Activated CD4-positive, alpha-beta T cell treated with anti-CD3 and anti-CD28 coated beads, Interleukin-2, amount 10 ng/mL, durations not matched to agents 7 days and 5 days (primary cell): Measurements from ENCODE around the gene COL15A1. TPM values are rescaled to one million over a fixed set of nuclear protein-coding genes. Genes with fewer than 3 reads are reported as not detected.
A peak's percentile ranks its signal among the peaks of the same experiment; 100 is the strongest.

Experiments
- CTCF ChIA-PET: fragments of 350-600 bp; sonication (Branson Sonifier 250); formaldehyde crosslinking; loops from one replicate; lab custom pipeline; 2021; ENCODE audit warnings: antibody characterized with exemption; lab: Charles Lee
- POLR2A ChIA-PET: fragments of 350-600 bp; sonication (Branson Sonifier 250); formaldehyde crosslinking; loops from one replicate; lab custom pipeline; 2021; ENCODE audit warnings: antibody characterized with exemption; lab: Charles Lee
- DNase-seq: peaks from one replicate; pipeline ENCODE4 v3.0.0-alpha.2; 2020
- H3K27ac Mint-ChIP-seq: one replicate; pipeline ENCODE4 v1.8.0; 2021; ENCODE audit warnings: mild to moderate bottlenecking, moderate library complexity, mixed read lengths
- H3K27me3 Mint-ChIP-seq: one replicate; pipeline ENCODE4 v1.8.0; 2021; ENCODE audit warnings: mixed read lengths
- H3K36me3 Mint-ChIP-seq: one replicate; pipeline ENCODE4 v1.8.0; 2021; ENCODE audit warnings: low read depth, mixed read lengths
- H3K4me1 Mint-ChIP-seq: one replicate; pipeline ENCODE4 v1.8.0; 2021; ENCODE audit warnings: mixed read lengths
- H3K4me3 Mint-ChIP-seq: one replicate; pipeline ENCODE4 v1.8.0; 2021; ENCODE audit warnings: mild to moderate bottlenecking, moderate library complexity, mixed read lengths
- H3K9me3 Mint-ChIP-seq: one replicate; pipeline ENCODE4 v1.8.0; 2021; ENCODE audit warnings: mixed read lengths
- total RNA-seq, 2 experiments: library from RNA; stranded (reverse); gene quantifications; one replicate each; pipeline ENCODE4 v1.2.3, GENCODE V29; 2021

Gene COL15A1
- total RNA-seq, 2 experiments from 2014 or later, result 0.07 to 0.12 TPM

DNA sequence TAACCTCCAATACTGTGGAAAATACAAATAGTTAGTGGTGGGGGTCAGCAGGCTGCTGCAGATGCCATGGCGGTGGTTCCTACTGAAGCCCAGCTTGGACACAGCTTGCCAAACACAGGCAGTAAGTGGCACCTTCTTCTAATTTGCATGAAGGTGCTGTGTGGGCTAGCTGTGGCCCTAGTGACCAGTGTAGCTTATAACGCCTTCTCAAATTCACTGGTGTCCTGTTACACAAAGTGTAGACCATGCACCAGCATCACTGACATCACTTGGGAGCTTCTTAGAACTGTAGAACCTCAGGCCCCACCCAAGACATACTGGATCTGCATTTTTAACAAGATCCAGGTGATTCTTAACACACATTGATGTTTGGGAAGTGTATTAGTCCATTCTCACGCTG is 102.4 kb downstream of the COL15A1 start:
- POLR2A ChIA-PET, result no interaction called here
- no peak for DNase-seq
- Mint-ChIP-seq H3K27me3 (peaks cover 3% of the 10 kb centered on the region), H3K36me3 (peaks cover 12% of the 10 kb centered on the region), H3K4me3 (no peak overlapping the region), H3K4me1 (peaks cover 26% of the 10 kb centered on the region), H3K27ac (no peak overlapping the region), H3K9me3 (peaks cover 14% of the 10 kb centered on the region)
- CTCF ChIA-PET, result interaction anchor here (0.6 to 2.6 kb wide), 3 partner anchors 9 to 159 kb away, joined by 4 to 9 read pairs (median 6); no protein-coding TSS in a partner anchor

DNA sequence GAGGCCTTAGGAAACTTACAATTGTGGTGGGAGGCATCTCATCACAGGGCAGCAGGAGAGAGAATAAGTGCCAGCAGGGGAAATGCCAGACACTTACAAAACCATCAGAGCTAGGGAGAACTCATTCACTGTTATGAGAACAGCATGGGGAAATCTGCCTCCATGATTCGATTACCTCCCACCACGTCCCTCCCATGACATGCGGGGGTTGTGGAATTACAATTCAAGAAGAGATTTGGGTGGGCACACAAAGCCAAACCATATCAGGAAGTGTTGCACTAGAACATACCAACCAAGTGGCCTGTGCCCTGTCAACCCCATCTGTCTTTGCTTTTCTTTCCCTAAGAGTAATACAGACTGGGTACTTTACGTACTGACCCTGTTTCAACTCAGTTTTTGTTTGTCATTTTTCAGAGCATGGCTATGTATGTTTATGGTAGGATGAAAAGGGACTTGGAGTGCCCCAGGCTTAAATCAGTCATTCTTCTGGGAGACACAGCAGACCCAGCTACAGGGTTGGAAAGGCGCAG is 102.9 kb downstream of the COL15A1 start:
- peaks cover 14% of the 10 kb centered on the region for H3K9me3 Mint-ChIP-seq
- peaks cover 3% of the 10 kb centered on the region for H3K27me3 Mint-ChIP-seq
- DNase-seq, result no peak
- H3K4me1 Mint-ChIP-seq, result peaks cover 21% of the 10 kb centered on the region
- no peak overlapping the region for H3K4me3 Mint-ChIP-seq
- no peak overlapping the region for H3K27ac Mint-ChIP-seq
- ChIA-PET CTCF (interaction anchor here (0.6 to 2.6 kb wide), 3 partner anchors 8 to 72 kb away, joined by 3 to 9 read pairs (median 6); no protein-coding TSS in a partner anchor), POLR2A (no interaction called here)
- H3K36me3 Mint-ChIP-seq, result peaks cover 12% of the 10 kb centered on the region

DNA sequence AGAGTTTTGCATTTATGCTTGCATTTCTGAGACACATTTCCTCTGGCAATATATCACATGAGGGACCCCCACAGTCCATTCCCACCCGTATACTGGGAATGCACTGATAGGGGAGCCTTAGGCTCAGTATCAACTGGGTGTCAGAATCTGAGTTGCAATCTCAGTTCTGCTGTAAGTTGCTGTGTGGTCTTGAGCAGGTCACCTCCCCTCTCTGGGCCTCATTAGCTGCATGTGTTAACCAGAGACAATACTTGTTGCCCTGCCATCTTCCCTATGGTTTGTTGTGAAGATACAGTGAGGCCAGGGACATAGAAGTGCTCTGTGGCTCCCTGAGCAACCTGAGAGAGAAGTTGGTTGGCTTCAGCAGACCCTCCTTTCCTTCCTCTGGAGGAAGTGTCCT is 105.5 kb downstream of the COL15A1 start:
- ChIA-PET POLR2A (no interaction called here), CTCF (interaction anchor here (1.2 to 1.8 kb wide), 3 partner anchors 10 to 26 kb away, joined by 4 to 13 read pairs (median 6); no protein-coding TSS in a partner anchor)
- Mint-ChIP-seq H3K4me3 (no peak overlapping the region), H3K27me3 (no peaks in the 10 kb centered on the region), H3K27ac (peak overlapping the region; percentile 34), H3K4me1 (peaks cover 36% of the 10 kb centered on the region), H3K36me3 (peaks cover 8% of the 10 kb centered on the region), H3K9me3 (peaks cover 9% of the 10 kb centered on the region)
- no peak for DNase-seq

DNA sequence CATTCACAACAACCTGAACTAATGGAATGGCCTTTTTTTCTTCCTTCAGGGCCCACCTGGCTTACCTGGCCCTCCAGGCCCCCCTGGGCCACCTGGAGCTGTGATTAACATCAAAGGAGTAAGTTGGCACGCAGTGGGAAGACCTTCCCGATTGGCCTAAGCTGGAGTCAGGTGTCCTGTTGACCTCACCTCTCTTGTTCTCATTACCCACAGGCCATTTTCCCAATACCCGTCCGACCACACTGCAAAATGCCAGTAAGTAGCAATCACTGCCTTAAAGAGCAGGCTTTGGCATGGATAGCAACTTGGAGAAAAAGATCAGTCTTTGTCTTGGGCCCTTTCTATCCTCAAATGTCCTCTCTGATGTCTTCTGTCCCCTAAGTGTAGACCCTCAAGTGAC is 105.9 kb downstream of the COL15A1 start:
- no peak for DNase-seq
- Mint-ChIP-seq H3K27ac (peak overlapping the region; percentile 34), H3K36me3 (peaks cover 7% of the 10 kb centered on the region), H3K4me1 (peaks cover 39% of the 10 kb centered on the region), H3K4me3 (no peak overlapping the region), H3K9me3 (peaks cover 10% of the 10 kb centered on the region), H3K27me3 (no peaks in the 10 kb centered on the region)
- POLR2A ChIA-PET, result no interaction called here
- CTCF ChIA-PET, result interaction anchor here (0.9 to 1.8 kb wide), 7 partner anchors 9 to 36 kb away, joined by 3 to 13 read pairs (median 4); no protein-coding TSS in a partner anchor

DNA sequence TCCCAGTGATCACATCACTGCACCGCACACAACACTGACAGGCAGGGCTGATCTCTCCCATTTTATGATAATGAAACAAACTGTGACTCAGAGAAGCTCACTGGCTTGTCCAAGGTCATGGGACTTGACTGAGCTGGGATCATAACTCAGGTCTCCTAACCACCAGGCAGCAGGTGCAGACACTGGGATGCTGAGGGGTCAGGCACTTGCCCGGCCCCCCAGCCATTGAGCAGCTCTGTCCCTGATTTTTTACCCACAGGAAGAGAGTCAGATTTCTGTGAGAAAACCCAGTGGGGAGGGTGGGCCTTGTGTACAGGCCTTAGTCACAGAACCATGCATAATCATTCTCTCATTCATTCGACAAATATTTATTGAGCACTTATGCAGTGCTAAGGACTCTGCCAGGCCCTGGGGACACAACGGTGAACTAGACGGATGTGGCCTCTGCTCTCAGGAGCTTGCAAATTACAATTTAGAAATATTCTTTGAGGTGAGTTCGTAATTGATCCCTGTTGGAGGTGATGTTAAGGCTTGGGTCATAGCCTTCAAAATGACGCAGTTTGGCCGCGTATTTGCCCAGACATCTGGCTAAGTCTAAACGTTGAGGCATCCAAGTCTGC is 106.7 kb downstream of the COL15A1 start:
- DNase-seq, result no peak
- peaks cover 38% of the 10 kb centered on the region for H3K4me1 Mint-ChIP-seq
- ChIA-PET CTCF (interaction anchor here (0.6 to 2.6 kb wide), 8 partner anchors 9 to 753 kb away, joined by 3 to 13 read pairs (median 5); no protein-coding TSS in a partner anchor), POLR2A (no interaction called here)
- H3K9me3 Mint-ChIP-seq, result peaks cover 8% of the 10 kb centered on the region
- H3K36me3 Mint-ChIP-seq, result peaks cover 5% of the 10 kb centered on the region
- H3K4me3 Mint-ChIP-seq, result no peak overlapping the region
- no peak overlapping the region for H3K27ac Mint-ChIP-seq
- H3K27me3 Mint-ChIP-seq, result no peaks in the 10 kb centered on the region

DNA sequence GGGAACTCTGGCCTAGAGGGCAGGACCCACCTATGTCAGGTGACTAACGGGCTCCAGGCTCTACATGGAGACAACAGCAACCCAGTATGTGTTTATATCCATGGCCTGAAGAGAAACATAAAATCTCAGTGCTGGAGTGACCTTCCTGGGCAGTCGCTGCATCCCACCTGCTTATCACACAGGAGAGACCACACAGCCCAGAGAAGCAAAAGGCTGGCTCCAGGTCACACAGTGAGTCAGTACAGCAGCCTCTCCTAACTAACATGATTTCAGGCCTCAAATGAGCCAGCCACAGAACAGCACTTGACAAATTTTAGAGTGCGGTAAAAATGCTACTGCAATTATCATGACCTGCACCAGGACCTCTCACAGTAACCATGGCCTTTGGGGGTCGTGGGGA is 107.2 kb downstream of the COL15A1 start:
- Mint-ChIP-seq H3K27ac (no peak overlapping the region), H3K36me3 (peaks cover 8% of the 10 kb centered on the region), H3K4me3 (no peak overlapping the region), H3K4me1 (peaks cover 41% of the 10 kb centered on the region), H3K27me3 (no peaks in the 10 kb centered on the region), H3K9me3 (peaks cover 12% of the 10 kb centered on the region)
- ChIA-PET POLR2A (no interaction called here), CTCF (interaction anchor here (1.2 to 2.6 kb wide), 6 partner anchors 8 to 39 kb away, joined by 3 to 17 read pairs (median 8); no protein-coding TSS in a partner anchor)
- DNase-seq, result no peak

DNA sequence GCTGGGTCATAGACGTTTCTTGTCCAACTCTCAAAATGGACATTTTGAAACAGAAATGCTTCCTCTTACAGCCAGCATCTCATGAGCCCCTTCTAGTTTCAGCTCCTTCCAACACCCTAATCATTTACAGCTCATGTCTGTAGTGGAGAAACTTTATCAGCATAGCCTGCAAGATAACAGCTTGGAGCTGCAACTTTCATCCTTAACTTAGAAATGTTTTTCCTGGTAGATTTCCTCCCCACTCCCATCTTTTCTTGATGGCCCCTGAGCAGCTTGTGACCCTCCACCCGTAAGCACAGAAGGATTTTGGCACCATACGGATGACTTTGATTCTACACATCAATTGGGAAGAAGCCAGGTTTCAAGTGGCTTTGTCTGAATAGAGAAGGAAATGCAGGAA is 107.7 kb downstream of the COL15A1 start:
- Mint-ChIP-seq H3K4me1 (peaks cover 43% of the 10 kb centered on the region), H3K4me3 (no peak overlapping the region)
- POLR2A ChIA-PET, result no interaction called here

DNA sequence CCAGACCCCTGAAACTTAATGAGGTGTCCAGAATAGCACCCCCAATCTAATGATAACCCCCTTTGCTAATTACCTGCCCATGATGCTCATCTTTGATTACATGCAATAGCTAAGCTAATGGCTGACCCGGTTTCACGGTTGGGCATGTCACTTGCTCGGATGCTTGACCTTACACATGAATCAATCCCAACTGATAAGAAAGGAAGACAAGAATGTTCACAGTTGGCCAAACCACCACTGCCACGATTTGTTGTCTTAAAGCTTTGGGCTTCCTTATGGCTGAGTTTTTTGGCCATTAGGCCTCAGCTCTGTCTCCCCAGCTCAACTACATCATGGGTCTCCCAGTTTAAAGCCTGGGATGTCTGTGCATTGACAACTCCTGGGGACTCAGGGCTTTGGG is 108.1 kb downstream of the COL15A1 start:
- POLR2A ChIA-PET, result no interaction called here
- Mint-ChIP-seq H3K9me3 (peaks cover 19% of the 10 kb centered on the region), H3K36me3 (peaks cover 13% of the 10 kb centered on the region), H3K4me1 (peaks cover 47% of the 10 kb centered on the region), H3K27me3 (peaks cover 2% of the 10 kb centered on the region), H3K27ac (peak overlapping the region; percentile 21), H3K4me3 (no peak overlapping the region)
- CTCF ChIA-PET, result interaction anchor here (1.2 to 2.6 kb wide), 4 partner anchors 9 to 40 kb away, joined by 4 to 17 read pairs (median 9); no protein-coding TSS in a partner anchor
- no peak for DNase-seq

More for the DNA sequence above, 107.7 kb downstream of the COL15A1 start:
- Mint-ChIP-seq H3K27me3 (peaks cover under 1% of the 10 kb centered on the region), H3K36me3 (peaks cover 9% of the 10 kb centered on the region), H3K27ac (no peak overlapping the region), H3K9me3 (peaks cover 15% of the 10 kb centered on the region)
- no peak for DNase-seq
- CTCF ChIA-PET, result interaction anchor here (1.2 to 2.6 kb wide), 5 partner anchors 8 to 40 kb away, joined by 4 to 17 read pairs (median 7); no protein-coding TSS in a partner anchor

DNA sequence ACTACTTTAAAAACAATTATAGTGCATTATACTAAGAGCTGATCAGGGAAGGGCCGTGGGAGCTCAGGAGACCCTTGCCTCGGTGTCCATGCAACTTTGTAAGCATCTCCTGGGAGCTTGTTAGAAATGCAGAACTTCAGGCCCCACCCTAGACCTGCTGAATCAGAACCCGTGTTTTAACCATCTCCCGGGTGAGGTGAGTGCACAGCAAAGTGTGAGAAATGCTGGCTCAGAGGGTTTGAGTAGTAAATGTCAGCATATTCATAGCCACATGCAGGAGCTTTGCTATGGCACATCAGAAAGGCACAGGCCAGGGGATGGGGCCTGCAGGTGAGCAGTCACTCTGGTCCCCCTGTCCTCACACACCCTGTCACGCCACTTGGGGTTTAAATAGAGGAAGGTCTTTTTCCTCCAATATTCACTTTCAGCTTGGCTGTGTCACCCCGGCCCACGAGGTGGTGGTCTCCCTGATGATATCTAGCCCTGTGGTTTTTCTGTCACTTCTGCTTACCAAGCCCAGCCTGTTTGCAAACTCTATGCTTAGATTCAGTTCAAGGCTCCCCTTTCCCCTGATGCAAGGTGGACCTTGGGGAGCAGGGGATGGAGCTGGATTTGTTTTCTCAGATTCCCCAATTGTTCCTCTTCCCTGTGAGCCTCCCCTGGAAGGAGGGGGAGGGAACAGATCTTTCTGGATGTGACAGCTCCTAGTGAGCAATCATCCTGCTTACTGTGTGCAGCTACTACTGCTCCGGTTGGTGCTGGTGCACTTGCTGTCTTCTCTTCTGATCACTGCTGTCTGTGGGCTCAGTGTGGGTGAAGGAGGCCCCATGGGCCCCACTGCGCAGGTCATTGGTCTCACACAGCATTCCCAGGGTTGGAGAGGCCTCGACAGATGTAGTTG is 109.4 kb downstream of the COL15A1 start:
- ChIA-PET CTCF (interaction anchor here (1.2 to 2.6 kb wide), 5 partner anchors 8 to 26 kb away, joined by 3 to 17 read pairs (median 7); no protein-coding TSS in a partner anchor), POLR2A (no interaction called here)
- Mint-ChIP-seq H3K27ac (peak overlapping the region; percentile 43), H3K4me3 (no peak overlapping the region), H3K4me1 (peaks cover 59% of the 10 kb centered on the region), H3K9me3 (peaks cover 19% of the 10 kb centered on the region), H3K27me3 (peaks cover 2% of the 10 kb centered on the region), H3K36me3 (peaks cover 15% of the 10 kb centered on the region)
- no peak for DNase-seq

DNA sequence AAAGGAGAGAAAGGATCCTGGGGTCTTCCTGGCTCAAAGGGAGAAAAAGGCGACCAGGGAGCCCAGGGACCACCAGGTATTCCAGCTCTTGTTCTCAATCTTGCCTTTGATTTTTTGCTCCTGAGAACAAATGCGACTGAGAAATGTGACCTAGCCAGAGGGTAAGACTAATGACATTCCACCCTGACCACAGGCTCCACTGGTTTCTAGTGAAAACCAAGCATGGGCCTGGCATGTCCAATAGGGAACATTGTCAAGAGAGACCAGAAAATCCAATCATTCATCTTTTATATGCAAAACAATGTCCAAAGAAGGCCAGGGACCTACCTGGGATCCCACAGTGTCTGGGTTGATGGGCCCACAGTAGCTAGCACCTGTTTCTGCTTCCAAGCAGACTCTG is 110.9 kb downstream of the COL15A1 start:
- Mint-ChIP-seq H3K36me3 (peaks cover 17% of the 10 kb centered on the region), H3K4me1 (peaks cover 69% of the 10 kb centered on the region), H3K4me3 (no peak overlapping the region), H3K27ac (no peak overlapping the region), H3K27me3 (peaks cover 2% of the 10 kb centered on the region), H3K9me3 (peaks cover 19% of the 10 kb centered on the region)
- CTCF ChIA-PET, result interaction anchor here (0.8 to 2.1 kb wide), 3 partner anchors 9 to 12 kb away, joined by 4 to 9 read pairs (median 5); no protein-coding TSS in a partner anchor
- DNase-seq, result no peak
- POLR2A ChIA-PET, result no interaction called here

DNA sequence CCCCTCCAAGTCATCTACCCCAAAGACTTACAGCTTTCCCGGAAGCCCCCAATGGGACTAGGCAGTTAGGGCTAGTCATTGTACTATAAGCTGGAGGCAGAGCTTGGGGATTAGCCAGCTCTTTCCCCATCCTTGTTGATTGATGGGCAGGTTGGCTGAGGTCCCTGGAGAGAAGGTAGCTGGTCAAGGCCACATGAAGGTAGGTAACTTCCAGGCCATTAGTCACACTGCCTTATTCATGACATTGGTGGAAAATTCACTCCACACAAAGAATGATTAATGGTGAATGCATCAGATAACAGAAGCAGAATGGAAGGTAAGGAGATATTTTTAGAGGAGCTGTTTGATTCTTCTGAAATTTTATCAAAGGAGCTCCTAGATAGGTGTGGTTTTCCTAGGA is 111.7 kb downstream of the COL15A1 start:
- Mint-ChIP-seq H3K36me3 (peaks cover 19% of the 10 kb centered on the region), H3K4me3 (no peak overlapping the region), H3K27me3 (peaks cover 2% of the 10 kb centered on the region), H3K27ac (no peak overlapping the region), H3K9me3 (peaks cover 19% of the 10 kb centered on the region), H3K4me1 (peaks cover 68% of the 10 kb centered on the region)
- ChIA-PET POLR2A (no interaction called here), CTCF (interaction anchor here (0.7 to 2.1 kb wide), 3 partner anchors 10 to 28 kb away, joined by 3 to 9 read pairs (median 5); no protein-coding TSS in a partner anchor)
- no peak for DNase-seq

DNA sequence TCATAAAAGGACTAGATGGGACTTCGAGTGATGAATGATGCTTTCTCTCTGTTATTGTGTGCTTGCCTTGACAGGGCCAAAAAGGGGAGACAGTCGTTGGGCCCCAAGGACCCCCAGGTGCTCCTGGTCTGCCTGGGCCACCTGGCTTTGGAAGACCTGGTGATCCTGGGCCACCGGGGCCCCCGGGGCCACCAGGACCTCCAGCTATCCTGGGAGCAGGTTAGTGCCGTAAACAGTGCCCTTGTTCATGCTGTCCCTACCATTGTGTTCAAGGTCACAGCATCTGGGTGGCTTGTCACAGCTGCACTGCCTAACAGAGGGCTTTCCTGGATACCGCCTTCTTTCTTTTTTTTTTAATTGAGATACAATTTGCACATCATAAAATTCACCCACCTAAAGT is 112.5 kb downstream of the COL15A1 start:
- Mint-ChIP-seq H3K4me1 (peaks cover 65% of the 10 kb centered on the region), H3K27me3 (peaks cover 2% of the 10 kb centered on the region)

More for the DNA sequence above, 112.5 kb downstream of the COL15A1 start:
- CTCF ChIA-PET, result interaction anchor here (0.7 kb wide), 1 partner anchor 21 kb away, joined by 5 read pairs; no protein-coding TSS in a partner anchor
- no peak overlapping the region for H3K4me3 Mint-ChIP-seq
- peaks cover 19% of the 10 kb centered on the region for H3K9me3 Mint-ChIP-seq
- peaks cover 22% of the 10 kb centered on the region for H3K36me3 Mint-ChIP-seq
- DNase-seq, result no peak
- peak overlapping the region; percentile 64 for H3K27ac Mint-ChIP-seq
- POLR2A ChIA-PET, result no interaction called here
